T-helper 1 cell (primary cell): ENCODE results near the gene ARMC9.

Source experiments
- DNase-seq, 5 donors: peaks; one replicate each; pipeline ENCODE4 v3.0.0-alpha.2; 2012 to 2020

Gene ARMC9

DNA sequence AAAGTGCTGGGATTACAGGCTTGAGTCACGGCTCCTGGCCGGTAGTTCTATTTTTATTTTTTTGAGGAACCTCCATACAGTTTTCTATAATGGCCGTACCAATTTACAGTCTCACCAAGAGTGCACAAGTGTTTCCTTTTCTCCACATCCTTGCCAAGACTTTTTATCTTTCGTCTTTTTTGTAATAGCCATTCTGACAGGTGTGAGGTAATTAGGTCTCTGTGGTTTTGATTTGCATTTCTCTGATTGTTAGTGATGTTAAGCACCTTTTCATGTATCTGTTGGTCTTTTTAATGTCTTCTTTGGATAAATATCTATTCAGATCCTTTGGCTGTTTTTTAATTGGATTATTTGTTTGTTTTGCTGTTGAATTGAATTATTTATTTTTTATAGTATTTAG, 9.3 kb downstream of the ARMC9 start:
- no peak for DNase-seq

- no peak for DNase-seq
These were observed 12.4 kb downstream of the ARMC9 start for GRCh38 chr2:231210782-231211181.

- DNase-seq = no peak
These were observed 13.1 kb downstream of the ARMC9 start for GRCh38 chr2:231211486-231211885.

- DNase-seq = no peak
These were observed 14.0 kb downstream of the ARMC9 start for GRCh38 chr2:231212329-231212845.

DNA sequence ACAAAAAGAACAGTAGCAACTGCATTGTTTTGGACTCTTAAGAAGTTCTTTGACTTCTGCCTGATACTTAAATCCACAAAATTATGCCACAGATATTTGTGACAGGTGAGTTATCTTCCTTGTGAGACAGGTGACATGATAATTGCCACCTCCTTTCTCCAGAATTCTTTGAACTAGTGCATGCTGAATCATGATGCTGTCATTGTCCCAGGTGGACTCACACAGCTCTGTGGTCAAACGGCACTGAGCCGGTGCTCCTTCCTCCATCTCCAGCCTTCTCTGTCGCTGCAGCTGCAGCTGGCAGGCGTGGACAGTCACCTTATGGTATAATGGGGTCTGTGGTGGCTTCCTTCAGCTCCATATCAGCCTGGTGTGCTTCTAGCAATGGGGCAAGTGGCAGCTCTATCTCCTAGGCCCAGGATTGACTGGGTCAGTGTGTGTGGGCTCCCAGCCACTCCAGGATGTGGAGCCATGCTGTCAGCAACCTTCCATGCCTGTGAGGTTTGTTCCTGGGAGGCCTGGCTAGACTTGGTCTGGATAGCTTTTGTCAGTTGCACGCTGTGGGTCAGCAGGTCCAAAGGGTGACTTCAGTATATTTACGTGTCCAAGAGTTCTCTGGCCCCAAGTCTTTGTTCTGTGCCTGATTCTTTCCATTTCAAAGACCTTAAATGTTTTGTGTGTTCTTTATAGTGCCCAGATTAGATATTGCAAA, 15.7 kb downstream of the ARMC9 start:
- DNase-seq = no peak

DNA sequence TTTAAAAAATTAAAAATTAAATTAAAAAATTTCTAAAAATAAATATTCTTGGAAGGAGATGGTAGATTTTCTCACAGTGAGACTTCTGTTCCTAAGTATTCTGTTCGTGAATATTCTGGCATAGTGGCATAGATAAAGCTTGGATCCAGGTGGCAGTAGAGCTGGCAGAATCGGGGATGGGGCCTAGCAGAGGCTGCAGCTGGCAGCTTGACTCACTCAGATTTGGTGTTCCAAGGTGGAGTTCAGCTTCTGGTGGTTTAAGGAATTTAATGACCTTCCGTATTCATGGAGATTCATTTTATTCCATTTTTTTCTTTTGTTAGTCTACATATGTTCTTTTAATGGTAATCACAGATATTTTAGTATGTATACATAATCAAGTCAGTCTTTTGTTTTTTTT, 19.9 kb downstream of the ARMC9 start:
- DNase-seq = no peak

DNA sequence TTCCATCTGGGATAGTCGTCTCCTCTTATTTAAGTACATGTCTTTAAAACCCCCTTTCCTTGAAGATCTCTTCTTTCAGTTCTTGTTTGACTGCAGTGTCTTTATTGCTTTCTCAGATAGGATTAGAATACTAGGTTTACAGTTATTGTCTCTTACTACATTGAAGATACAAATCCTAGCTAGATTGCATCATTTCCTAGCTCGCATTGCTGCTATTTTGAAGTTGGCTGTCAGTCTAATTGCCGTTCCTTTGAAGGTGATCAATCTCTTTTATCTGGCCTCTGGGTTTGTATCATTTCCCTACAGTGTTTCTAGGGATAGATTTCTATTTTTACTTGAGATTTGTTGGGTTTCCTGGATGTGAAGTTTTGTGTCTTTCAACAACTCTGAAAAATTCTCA, 20.9 kb downstream of the ARMC9 start:
- DNase-seq = peak in 1 of 5 donors; percentile 21

- DNase-seq = no peak
These were observed 23.3 kb downstream of the ARMC9 start for GRCh38 chr2:231221761-231222160.

GRCh38 chr2:231222318-231223000, 24.0 kb downstream of the ARMC9 start:
- DNase-seq = no peak

GRCh38 chr2:231223001-231223375, 24.6 kb downstream of the ARMC9 start:
- DNase-seq = no peak

DNA sequence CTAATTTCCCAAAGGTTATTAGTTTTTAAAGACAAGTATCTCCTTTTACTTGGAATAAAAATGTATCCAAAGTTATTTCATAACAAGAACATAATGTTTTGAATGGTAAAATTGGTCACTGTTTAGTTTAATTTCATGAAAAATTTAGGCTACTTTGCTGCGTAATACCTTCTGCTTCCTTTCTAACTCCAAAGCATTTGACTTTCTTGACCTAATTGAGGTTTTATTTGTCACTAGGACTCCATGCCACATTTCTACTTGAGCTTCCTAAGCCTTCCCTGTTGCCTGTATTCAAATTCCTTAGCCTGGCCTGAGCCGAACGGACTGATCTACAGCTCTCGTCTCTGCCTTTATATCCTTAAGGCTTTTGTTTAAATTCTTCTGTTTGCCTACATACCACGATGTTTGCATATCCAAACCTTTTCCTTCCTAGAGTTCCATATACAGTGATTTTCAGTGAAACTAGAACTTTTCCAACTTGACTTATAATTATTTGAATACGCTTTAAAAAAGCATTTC, 25.1 kb downstream of the ARMC9 start:
- no peak for DNase-seq

- peak in 3 of 5 donors; percentile 5 to 61 (median 24) for DNase-seq
These were observed 29.1 kb downstream of the ARMC9 start for GRCh38 chr2:231227310-231228162.

DNA sequence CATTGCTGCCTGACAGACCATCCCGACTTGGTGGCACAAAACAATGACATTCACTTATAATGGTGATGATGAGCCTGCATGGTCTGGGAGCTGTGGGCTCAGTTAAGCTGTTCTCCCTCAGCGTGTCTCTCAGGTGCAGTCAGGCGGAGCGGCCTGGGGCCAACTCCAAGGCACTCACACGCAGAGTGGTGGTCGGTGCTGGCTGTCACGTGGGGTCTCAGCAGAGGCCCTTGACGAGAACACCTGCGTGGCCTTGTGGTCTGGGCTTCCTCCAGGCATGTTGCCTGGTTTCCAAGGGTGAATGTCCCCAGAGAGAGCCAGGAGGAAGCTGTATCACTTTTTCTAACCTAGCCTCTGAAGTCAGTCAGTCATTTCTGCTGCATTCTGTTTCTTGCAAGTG, 29.8 kb downstream of the ARMC9 start:
- DNase-seq = no peak

GRCh38 chr2:231228974-231229529, 30.6 kb downstream of the ARMC9 start:
- DNase-seq = no peak

DNA sequence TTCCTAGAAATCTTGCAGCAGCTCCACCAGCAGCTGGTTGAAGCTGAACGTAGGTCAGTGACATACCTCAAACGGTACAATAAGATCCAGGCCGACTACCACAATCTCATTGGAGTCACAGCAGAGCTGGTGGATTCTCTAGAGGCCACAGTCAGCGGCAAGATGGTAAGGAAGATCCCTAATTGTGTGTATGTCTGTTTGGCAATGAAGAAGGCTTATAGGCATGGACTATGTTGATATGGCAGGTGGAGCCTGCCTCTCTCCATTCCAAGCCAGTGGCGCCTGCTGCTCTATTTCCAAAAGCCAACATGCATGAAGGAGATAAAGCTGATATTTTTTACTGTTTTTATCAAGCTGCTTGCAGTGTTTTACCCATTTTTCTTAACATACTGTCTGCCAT, 36.8 kb downstream of the ARMC9 start:
- no peak for DNase-seq

DNA sequence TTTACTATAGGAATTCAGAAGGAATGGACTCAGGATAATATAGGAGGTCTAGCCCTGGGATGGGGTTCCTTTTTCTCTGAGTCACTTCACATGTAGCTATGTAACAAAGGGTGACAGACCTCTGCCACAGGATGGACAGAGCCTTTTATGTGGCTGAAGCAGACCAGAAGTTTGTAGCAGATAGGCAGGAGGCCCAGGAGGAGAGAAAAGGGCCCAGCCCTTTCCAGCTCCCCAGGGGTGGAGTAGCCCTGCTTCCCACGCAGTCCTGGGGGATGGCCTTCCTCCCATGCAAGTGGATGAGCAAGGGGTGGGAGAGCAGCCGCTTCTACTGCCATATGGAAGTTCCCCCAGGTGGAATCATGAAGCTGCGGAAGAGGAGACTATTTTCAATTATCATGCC, 40.3 kb downstream of the ARMC9 start:
- DNase-seq = no peak

DNA sequence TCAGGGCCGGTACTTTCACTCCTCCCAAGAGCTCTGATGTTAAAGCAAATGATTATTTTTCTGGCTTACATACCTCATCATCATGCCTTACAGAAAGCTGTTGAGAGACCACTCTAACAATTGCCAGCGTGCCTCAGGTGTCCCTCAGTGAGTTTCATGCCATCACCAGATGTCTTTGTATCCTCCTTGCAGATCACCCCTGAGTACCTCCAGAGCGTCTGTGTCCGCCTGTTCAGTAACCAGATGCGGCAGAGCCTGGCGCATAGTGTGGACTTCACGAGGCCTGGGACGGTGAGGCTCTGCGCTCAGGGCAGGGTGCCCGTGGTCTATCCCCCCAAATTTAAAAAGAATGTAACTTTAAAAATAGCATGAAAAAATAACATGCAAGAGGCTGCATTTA, 41.3 kb downstream of the ARMC9 start:
- DNase-seq = no peak

DNA sequence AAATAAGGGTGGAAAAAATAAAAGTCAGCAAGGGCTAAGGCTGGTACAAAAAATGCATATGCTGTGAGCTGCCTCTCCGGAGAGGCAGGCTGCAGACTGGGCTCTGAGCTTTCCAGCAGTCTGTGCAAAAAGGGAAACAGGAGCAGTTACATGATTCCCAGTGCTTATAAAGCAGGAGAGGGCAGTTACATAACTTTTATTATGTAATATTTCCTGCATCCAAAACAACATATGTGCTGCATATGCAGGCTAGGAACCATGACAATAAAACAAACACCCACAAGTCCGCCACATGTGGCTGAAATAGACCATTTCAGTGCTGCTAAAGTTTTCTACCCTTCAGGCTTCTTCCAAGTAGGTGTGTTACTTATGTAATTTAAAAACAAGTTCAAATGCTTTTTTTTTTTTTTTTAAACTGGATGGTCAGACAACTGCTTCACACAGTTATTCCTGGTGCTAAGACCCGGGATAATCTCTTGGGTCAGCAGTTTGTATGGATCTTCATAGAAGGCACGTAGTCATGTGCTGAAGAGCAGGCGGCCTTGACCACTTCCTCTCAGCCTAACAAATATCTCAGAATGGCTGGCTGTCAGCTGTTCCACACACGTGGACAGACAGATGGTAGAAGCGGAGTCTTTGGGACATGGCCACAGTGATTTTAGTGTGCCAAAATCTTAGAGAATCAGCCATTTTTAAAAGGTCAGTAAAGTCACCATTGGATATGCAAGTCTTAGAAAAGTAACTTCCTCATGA, 43.5 kb downstream of the ARMC9 start:
- no peak for DNase-seq

- no peak for DNase-seq
These were observed 45.4 kb downstream of the ARMC9 start for GRCh38 chr2:231243866-231244265.

DNA sequence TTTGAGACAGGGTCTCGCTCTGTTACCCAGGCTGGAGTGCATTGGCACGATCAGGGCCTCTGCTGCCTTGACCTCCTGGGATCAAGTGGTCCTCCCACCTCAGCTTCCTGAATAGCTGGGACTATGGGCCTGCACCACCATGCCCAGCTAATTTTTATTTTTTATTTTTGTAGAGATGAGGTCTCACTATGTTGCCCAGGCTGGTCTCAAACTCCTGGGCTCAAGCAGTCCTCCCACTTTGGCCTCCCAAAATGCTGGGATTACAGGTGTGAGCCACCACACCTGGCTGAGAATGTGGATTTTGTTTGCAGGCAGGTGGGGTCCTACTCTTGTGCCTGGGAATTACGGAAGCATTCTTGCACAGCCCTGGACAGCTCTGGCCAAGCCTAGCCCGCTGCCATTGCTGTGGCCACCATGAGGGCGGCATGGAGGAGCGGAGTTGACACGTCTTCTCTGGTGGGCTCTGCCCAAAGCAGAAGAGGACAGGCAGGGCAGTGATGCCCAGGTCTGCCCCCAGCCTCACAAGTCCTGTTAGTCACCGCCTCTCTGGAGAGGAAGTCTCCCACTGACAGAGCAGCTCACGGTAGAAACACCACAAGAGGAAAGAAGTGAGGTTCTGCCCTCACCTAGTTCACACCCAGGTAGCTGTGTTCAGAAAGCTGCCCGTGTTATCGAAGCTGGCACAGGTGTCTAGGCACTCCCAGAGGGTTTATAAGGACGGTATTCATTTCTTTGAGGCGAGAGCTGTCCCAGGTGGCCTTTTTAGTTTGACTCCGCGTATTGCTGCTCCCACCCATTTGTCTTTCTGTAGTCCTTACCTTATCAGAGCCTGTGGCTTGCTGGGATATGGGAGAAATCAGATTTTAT, 46.2 kb downstream of the ARMC9 start:
- DNase-seq = no peak
